Fibroblast of gingiva (primary cell): ENCODE results near the gene SMIM27.
"Not testable (repeated sequence)": the region's sequence is repeated elsewhere in the genome, so short reads cannot be mapped to it uniquely, and the experiment has no call there.

ENCODE experiments used
- DNase-seq: peaks from one replicate; pipeline ENCODE4 v3.0.0-alpha.2; 2011; ENCODE audit warnings: low read depth

The SMIM27 gene

GRCh38 chr9:32552172-32552872 lies at the start of gene SMIM27, which contains the start of gene TOPORS:
Gene SMIM27, plus strand, starts transcription at chr9:32552327. Its CDS starts 108 bp downstream, at chr9:32552435.
Gene TOPORS, minus strand, starts transcription at chr9:32552586. Its CDS starts 150 bp downstream, at chr9:32552436.
- DNase-seq = peak; percentile 84

- peak; percentile 61 for DNase-seq
These were observed 49.7 kb upstream of the SMIM27 start for GRCh38 chr9:32502464-32502863.

GRCh38 chr9:32503008-32503407 lies 49.1 kb upstream of the SMIM27 start:
- no peak for DNase-seq

- no peak for DNase-seq
These were observed 43.4 kb upstream of the SMIM27 start for GRCh38 chr9:32508728-32509127.

- DNase-seq = no peak
These were observed 35.9 kb upstream of the SMIM27 start for GRCh38 chr9:32516241-32516640.

GRCh38 chr9:32518276-32518675 lies 33.9 kb upstream of the SMIM27 start:
- no peak for DNase-seq

- no peak for DNase-seq
These were observed 28.2 kb upstream of the SMIM27 start for GRCh38 chr9:32523910-32524309.

- not testable (repeated sequence) for DNase-seq
These were observed 27.6 kb upstream of the SMIM27 start for GRCh38 chr9:32524558-32524891.

GRCh38 chr9:32524892-32525708 lies 27.0 kb upstream of the SMIM27 start:
- peak; percentile 6 for DNase-seq

GRCh38 chr9:32525709-32526030 lies 26.5 kb upstream of the SMIM27 start:
- no peak for DNase-seq

GRCh38 chr9:32526041-32526706 lies 26.0 kb upstream of the SMIM27 start, which contains the start of gene RIGI:
Gene RIGI, minus strand, starts transcription at chr9:32526196. Its CDS starts 30 bp downstream, at chr9:32526166.
- DNase-seq = peak; percentile 86

GRCh38 chr9:32526707-32527048 lies 25.4 kb upstream of the SMIM27 start:
- no peak for DNase-seq

GRCh38 chr9:32533336-32533735 lies 18.8 kb upstream of the SMIM27 start:
- no peak for DNase-seq

- no peak for DNase-seq
These were observed 18.3 kb upstream of the SMIM27 start for GRCh38 chr9:32533816-32534215.

- DNase-seq = no peak
These were observed 9.1 kb upstream of the SMIM27 start for GRCh38 chr9:32543047-32543446.

- DNase-seq = no peak
These were observed 6.2 kb upstream of the SMIM27 start for GRCh38 chr9:32545884-32546283.

- DNase-seq = not testable (repeated sequence)
These were observed 3.9 kb upstream of the SMIM27 start for GRCh38 chr9:32548213-32548612.

GRCh38 chr9:32550150-32550561 lies 2.0 kb upstream of the SMIM27 start:
- peak; percentile 19 for DNase-seq

GRCh38 chr9:32550562-32551275 lies 1.4 kb upstream of the SMIM27 start:
- DNase-seq = peak; percentile 90

- DNase-seq = peak; percentile 47
These were observed 663 bp upstream of the SMIM27 start for GRCh38 chr9:32551276-32552051.

GRCh38 chr9:32554107-32554506 lies 2.0 kb downstream of the SMIM27 start:
- DNase-seq = peak; percentile 14
